Activated CD8-positive, alpha-beta memory T cell treated with anti-CD3 and anti-CD28 coated beads, Interleukin-2, amount 50 U/mL, for 1 hour (primary cell): Measurements from ENCODE around the gene HNRNPA2B1.

Source experiments
- DNase-seq: peaks from one replicate; pipeline ENCODE4 v3.0.0-alpha.2; 2020; ENCODE audit errors: extremely low read depth

The HNRNPA2B1 gene

DNA sequence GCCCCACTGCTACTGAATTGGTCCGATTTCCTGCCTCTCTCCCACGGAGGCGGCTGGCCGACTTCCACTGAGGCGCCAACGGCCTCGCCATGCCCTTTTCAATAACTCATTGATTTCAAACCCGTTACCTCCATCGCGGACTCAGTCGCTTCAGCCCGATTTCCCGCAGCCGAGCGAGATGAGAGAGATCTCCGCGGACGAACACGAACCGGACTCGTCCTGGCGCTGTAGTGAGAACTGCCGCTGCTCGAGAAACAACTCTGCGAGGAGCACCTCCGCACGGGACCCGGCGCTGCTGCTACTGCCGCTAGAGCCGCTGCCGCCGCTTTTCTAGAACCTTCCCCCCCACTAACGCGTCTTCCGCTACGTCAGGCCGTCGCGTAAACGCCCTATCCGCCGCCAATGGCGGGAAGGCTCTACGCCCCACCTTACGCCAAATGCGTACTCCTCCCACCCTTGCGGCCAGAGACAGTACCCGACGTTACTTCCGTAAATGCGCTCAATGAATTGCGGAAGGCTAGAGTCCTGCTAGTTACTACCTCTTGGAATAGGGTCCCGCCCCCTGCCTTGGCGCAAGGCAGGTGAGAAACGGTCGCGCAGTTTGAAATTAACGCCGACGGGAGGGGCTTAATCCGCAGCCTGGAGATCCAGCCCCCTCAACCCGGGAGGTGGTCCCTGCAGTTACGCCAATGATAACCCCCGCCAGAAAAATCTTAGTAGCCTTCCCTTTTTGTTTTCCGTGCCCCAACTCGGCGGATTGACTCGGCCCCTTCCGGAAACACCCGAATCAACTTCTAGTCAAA, at the start of gene HNRNPA2B1:
Gene HNRNPA2B1 (minus strand): TSS at position 303 of the 803 bp plus-strand sequence. CDS start 169 bp downstream, at position 134.
- DNase-seq: peak; percentile 99

DNA sequence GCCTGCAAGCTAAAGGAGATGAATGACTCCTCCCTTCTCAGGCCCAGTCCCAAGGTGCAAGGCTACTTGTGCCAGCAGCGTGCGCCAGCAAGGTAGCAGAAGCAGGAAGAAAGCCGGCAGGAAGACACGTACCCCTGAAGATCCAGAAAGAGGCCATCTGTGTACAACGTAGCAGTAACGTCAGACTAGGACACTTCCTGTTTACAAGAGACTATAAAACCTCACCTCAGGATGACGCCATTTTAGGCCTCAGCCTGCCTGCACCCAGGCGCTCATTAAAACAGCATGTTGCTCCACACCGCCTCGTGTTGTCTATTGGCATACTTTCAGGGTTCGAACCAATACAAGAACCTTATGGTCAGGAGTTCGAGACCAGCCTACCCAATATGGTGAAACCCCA, 49.7 kb upstream of the HNRNPA2B1 start:
- DNase-seq: no peak

DNA sequence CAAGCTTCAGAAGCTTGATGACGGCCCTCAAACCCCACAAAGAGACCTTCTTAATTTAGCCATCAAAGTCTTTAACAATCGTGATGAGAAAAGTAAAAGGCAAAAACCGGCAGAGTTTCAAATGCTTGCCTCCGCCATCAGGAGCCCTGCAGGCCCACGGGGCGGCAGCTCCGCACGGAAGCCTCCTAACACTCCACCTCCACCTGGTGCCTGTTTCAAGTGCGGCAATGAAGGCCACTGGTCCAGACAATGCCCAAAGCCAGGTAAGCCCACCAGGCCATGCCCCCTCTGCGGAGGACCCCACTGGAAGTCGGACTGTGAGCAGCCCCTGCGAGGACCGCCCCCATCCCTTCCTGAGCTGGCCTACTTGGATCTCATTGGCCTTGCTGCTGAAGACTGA, 44.6 kb upstream of the HNRNPA2B1 start:
- no peak for DNase-seq

DNA sequence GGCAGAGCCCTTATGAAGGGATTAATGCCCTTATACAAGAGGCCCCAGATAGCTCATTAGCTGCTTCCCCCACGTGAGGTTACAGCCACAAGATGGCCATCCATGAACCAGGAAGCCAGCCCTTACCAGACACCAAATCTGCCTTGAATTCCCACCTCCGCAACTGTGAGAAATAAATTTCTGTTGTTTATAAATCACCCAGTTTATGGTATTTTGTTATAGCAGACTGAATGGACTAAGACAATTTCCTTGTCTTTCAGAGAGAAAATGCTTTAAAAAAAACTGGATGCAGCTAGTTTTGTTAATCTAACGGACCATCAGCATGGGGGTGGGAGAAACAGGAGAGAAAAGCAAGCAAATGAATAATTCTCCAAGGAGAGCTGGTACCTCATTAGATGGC, 37.5 kb upstream of the HNRNPA2B1 start:
- no peak for DNase-seq

DNA sequence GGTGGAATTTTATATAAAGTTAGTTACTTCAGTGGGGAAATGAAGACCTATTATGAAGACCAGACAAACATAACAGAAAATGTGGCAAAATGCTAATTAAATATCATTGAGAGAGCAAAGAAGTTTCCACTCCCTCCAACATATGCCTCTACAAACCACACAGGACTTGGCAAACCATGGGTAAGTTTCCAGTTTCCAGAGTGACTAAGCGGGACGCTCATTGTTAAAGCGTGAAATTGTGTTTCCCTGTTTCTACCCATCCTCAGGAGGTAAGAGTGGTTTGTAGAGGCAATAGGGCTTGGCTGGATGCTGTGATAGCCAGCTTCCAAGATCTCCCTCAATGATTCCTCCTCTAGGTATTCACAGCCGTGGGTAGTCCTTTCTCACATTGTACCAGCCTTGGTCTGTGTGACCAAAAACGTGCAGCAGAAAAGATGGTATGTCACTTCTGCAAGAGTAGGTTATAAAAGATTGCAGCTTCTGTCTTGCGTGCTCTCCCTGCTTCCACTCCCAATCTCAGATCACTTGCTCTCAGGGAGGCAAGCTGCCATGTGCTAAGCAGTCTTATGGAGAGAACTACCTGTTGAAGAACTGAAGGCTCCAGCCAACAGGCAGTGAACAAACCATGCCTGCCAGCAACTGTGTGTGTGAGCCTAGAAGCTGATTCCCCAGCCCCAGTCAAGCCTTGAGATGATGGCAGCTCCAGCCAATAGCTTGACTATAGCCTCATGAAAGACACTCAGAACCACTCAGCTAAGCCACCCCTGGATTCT, 36.7 kb upstream of the HNRNPA2B1 start:
- no peak for DNase-seq

DNA sequence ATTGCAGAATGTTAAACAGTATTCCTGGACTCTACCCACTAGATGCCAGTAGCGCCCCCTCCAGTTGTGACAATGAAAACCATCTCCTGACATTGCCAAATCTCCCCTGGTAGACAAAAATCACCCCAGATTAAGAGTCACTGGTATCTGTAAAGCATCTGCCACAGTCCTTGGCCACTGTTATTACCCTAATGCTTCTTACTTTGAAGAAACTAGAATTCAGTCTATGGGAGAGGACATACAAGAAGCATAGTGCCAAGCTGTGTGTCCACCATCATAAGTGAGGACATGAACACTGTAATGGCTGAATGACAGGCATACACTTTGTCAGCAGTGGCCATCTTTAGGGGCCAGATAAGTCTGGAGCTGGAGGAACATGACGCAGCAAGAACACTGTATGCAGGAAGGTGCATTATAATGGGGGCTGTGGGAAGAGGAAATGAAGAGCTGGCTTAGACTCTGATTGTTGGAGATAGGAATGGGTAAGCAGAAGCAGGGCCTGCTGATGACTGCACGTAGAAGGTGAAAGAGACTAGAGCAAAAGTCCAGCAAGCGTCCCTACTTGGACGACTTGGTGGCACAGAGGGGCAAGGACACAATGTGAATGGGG, 33.5 kb upstream of the HNRNPA2B1 start:
- DNase-seq: no peak

DNA sequence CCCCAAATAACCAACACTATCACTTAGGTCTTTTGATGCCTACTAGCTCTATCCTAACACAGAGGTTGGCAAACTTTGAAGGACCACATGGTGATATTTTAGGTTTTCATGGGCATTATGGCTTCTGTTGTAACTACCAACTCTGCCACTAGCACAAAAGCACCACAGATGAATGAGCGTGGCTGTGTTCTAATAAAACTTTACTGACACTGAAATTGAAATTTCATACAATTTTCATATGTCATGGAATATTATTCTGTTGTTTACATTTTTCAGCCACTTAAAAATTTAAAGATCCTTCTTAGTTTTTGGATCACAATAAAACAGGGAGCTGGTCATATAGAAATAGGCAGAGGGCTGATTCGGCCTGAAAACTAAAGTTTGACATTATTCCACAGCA, 27.4 kb upstream of the HNRNPA2B1 start:
- no peak for DNase-seq

DNA sequence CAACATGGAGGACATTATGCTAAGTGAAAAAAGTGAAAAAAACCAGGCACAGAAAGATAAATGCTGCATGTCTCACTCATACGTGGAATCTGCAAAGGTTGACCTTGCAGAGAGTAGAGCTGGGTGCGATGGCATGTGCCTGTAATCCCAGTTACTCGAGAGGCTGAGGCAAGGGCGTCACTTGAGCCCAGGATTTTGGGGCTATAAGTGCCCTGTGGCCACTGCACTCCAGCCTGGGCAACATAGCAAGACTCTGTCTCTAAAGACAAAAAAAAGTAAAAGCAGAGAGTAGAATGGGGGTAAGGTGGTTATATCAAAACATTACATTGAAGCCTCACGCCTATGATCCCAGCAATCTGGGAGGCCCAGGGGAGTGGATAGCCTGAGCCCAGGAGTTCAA, 23.8 kb upstream of the HNRNPA2B1 start:
- DNase-seq: no peak

DNA sequence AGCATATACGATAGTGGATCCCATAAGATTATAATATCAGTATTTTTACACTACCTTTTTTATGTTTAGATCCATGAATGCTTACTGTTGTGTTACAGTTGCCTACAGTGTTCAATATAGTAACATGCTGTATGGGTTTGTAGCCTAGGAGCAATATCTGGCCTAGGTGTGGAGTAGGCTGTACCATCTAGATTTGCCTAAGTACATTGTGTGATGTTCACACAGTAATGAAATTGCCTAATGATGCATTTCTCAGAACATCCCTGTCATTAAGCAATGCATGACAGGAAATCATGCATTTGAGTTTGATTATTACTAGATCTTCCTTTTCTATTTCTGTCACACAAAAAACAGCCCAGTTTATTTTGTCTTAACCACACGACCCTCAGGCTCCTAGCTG, 15.5 kb upstream of the HNRNPA2B1 start:
- no peak for DNase-seq

DNA sequence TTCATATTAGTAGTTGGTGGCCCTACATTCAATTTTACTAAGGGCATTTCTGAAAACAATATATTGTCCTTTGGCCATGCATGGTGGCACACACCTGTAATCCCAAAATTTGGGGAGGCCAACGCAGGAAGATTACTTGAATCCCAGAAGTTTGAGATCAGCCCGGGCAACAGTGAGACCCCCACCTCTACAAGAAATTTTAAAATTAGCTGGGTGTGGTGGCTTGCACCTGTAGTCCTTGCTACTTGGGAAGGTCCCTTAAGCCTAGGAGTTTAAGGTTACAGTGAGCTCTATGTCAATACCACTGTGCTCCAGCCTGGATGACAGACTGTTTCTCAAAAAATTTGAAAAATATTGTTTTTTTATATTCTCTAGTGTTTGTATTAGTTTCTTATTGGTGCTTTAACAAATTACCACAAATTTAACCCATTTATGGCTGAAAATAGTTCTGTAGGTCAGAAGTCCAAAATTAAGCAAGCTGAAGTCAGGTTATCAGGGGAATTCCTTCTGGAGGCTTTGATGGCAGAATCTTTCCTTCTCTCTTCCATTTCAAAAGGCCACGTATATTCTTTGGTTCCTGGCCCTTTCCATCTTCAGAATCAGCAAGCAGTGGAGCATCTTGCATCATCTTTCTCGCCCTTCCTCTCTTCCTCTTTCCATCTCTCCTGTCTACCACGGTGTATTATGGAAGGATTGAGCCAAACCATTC, 13.4 kb upstream of the HNRNPA2B1 start:
- DNase-seq: no peak

DNA sequence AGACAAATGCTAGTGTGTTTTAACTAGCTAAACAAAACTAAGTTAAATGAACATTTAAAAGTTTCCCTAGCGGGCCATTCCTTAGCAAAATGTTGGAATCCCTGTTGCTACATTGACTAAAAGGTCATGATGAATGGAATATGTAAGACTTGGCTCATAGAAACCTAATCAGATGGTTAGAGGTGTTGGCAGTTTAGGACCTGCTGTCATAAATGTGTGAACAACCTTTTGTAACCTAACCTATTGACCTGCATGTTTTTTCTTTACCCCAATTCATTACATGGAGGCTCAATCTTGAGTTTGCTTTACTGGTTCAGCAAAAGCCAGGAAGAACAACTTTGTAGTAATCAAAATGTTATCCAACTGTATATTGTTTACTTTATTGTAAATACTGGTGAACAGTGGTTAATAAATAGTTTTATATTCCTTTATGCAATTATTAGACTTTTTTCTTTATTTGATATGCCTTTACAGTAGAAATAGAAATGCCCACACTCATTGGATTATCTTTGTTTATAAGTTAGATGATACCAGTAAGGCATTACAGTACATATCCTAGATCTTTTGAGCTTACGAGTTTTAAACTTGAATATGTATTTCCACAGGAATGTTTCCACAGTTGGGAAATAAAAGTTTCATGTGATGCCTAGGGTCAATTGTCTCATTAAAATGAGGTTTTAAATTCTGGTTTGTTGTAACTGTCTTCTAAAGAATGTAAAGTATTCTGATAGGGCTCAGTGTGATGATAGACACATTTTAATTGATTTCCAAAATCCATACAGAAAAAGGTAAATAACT, 12.6 kb upstream of the HNRNPA2B1 start:
- DNase-seq: no peak

DNA sequence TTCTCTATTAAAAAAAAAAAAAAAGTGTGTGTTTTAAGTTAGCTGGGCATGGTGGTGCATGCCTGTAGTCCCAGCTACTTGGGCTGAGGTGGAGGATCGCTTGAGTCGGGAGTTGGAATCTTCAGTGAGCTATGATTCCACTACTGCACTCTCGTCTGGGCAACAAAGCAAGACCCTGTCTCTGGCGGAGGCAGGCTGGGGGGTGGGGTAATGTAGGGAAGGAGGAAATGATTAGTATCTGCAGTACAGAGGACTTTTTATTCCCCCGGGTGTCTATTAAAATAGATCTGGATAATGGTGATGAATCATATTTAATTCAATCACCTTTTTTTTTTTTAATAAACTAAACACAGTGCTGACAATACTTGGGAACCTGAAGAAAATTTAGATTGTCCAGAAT, 7.5 kb upstream of the HNRNPA2B1 start:
- DNase-seq: no peak

DNA sequence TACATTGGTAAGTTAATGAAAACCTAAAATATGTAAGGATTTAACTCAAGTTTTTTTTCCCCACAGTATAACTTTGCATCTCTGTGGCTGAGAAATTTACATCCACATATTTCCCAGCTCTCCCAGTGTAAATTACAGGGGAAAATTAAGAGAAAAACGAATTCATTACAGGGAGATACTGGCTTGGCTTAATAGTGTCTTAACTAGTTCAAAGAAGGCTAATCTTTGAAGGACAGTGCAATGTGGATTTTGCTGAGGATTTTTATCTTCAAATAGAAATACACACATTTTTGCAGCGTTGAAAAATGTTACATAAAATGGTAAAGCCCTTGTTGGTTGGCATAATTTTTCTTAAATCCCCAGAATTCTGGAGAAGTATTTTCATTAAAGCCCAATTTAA, 2.5 kb upstream of the HNRNPA2B1 start:
- no peak for DNase-seq

DNA sequence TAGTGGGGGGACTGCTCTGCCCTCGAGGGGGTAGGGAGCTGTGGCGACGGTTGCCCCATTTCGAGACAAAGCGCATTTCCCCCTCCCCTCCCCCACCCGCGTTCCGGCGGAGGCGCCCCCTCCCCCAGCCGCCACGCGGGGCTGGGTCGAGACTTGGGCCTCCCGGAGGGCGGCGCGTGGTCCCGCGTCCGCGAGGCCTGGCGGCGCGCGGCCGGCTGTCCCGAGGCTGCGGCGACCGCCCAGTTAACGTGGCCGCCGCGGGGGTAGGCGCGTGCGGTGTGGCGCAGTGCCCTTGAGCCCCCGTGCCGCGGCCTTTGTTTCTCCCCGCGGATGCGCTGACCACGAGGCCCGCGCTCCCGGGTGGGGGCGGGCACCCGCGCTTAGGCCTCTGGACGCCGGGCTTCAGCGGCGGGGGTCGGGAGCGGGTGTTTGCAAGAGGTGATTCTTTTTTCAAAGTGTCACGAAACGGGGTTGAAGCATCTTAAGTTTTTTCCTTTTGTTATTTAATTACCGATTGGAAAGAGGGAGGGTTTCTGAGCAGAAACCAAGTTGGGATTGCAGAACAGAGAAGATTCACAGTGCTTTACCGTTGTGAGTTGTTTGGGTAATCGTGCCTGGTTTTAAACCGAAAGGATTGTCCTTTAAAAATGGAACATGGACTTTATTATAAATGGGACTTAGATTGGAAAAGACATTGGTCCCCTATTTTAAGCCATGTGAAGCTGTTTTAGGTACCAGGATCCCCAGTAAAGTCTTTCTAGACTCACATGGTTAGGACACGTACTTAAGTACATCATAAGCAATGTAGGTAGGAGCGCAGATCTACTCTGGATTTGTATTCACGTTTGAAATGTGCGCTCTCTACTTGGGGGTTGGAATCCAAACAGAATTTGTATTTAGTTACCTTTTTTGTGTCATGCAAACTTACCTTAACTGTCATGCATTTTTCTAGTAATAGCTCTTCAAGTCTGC, 1.8 kb upstream of the HNRNPA2B1 start:
- DNase-seq: no peak

DNA sequence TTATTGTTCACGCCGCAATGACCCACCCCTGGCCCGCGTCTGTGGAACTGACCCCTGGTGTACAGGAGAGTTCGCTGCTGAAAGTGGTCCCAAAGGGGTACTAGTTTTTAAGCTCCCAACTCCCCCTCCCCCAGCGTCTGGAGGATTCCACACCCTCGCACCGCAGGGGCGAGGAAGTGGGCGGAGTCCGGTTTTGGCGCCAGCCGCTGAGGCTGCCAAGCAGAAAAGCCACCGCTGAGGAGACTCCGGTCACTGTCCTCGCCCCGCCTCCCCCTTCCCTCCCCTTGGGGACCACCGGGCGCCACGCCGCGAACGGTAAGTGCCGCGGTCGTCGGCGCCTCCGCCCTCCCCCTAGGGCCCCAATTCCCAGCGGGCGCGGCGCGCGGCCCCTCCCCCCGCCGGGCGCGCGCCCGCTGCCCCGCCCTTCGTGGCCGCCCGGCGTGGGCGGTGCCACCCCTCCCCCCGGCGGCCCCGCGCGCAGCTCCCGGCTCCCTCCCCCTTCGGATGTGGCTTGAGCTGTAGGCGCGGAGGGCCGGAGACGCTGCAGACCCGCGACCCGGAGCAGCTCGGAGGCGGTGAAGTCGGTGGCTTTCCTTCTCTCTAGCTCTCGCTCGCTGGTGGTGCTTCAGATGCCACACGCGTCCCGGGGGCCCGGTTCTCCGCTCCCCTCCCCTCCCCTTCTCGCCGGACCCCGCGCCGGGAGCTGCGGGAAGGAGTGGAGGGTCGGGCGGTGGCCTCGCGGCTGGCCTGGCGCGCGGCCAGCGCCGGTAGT, 887 bp upstream of the HNRNPA2B1 start, which contains the start of gene CBX3:
Gene CBX3 (plus strand): TSS at position 499 of the 772 bp plus-strand sequence. CDS start 1,254 bp downstream, outside the sequence.
- DNase-seq: peak; percentile 75

DNA sequence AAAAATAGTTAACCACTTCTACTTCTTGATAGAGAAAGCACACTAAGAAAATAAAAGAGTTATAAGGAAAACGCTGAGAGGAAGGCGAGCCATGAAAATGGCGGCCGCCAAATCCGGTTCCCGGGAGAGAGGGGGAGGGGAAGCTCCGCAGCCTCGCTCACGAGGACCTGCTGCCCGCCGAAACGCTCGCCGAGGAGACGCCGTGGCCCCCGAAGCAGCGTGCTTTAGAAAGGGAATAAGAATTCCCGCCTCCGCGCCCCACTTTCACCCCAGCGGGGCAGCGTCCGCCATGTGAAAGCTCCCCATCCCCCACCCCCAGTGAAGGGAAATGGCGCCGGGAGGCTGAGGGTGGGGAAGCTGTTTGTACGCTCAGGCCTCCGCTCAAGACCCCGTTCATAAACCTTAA, 505 bp downstream of the HNRNPA2B1 start:
- DNase-seq: peak; percentile 52

DNA sequence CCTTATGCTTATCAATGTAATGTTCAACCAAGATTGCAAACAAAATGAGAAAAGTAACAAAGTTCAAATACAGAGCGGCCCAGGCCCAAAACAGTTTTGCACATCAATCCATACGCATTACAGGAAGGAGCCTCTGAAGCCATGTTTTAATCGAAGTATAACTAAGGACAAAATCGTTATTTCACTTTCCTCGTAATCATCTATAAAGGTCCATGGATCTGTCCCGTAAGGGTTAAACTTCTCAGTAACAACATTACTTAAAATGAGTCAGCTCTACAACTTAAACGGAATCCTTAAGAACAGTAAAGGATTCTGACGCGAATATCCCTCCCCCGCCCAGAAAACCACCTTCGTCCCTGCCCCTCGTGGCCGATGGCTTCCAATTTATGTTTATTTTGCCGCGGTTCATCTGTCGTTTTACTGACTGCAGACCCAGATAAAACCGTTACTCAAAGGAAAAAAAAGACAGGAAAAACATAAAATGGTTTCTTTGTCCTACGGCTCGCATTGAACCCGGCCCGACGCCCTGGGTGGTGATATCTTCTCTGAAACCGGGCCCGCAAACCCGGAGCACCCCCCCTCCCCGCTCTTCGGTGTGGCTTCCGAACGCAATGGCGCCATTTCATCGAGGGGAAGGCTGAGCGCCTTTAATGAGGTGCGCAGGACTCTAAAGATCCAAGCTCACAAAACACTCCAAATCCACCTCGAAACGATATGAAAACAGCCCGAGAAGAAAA, 1.1 kb downstream of the HNRNPA2B1 start:
- DNase-seq: peak; percentile 27

DNA sequence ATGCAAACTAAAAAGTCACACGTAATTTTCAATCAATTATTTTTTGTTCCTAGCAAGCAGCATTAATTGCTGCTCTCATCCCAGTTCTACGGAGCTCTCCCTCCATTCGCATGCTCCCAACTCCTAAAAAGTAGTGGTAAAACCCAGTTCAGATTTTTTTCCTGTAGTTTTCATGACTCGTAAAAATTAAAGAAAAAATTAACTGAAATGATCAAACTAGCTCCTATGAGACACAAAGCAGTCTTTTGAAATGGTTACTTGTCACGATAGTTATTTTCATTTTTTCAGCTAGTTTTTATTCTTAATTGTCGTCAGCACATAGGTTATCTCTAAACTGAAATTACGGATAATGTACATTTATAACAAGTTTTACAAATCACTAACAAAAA, 1.8 kb downstream of the HNRNPA2B1 start:
- DNase-seq: no peak
